Ramos (cell line): ENCODE measurements around the gene CCNY.
"Not testable (repeated sequence)": the region's sequence is repeated elsewhere in the genome, so short reads cannot be mapped to it uniquely, and the experiment has no call there.

Experiments used
- in situ Hi-C: fragments of 300-500 bp; cut with MboI; formaldehyde crosslinking; loops from one replicate; pipeline ENCODE4 v1.14.3; 2022; ENCODE audit warnings: low sequenced_read_pairs; ENCODE audit not compliant: unreplicated experiment

The CCNY gene

DNA sequence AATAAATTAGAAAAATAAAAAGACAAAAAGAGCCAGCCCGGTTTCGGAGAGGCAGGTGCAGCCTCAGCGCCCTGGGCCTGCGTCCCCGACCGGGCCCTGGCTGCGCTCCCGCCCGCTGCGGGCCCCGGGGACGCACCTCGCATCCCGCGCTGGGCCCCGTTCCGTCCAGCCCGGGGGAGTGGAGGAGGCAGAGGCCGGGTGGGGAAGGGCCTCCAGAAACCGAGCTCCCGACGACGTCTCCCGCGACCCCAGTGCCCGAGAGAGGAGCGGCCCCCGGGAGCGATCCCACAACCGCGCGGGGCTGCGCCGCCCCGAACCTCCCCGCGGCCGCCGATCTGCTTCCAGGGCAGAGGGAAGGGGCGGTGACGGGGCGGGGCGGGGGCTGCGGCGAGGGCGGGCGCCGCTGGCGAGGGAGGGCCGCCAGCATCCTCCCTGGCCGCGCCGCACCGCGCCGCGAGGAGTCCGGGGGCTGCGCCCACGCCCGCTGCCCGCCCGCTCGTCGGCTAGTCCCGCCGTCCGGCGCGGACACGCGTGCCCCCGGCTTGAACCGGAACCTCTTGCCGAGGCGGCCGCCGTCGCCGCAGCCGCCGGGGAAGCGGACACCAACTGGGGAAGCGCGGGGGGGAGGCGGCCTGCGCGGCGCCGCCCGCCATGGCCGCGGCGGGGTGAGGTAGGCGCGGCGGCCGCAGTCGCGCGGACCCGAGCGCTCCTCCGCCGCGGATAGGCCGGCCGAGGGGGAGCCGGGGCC is at the start of gene CCNY:
Gene CCNY, plus strand, starts transcription at position 426 of the 748 bp plus-strand sequence. CDS start 545 bp downstream, outside the sequence.
- in situ Hi-C loops = no loop called here

DNA sequence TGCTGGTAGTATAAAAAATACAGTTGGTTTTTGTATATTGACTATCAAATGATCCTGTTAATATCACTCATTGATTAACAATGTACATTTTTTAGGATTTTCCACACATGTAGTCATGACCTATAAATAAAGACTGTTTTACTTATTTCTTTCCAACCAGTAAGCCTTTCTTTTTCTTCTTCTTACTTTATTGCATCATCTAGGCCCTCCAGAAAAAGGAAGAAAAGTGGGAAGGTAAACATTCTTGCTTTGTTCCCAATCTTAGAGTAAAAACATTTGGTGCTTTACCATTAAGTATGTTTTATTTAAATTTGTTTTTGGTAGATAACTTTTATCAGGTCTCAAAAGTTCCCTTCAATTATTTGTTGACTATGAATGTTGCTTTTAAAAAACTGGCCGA is 47.1 kb upstream of the CCNY start:
- in situ Hi-C loops = no loop called here

DNA sequence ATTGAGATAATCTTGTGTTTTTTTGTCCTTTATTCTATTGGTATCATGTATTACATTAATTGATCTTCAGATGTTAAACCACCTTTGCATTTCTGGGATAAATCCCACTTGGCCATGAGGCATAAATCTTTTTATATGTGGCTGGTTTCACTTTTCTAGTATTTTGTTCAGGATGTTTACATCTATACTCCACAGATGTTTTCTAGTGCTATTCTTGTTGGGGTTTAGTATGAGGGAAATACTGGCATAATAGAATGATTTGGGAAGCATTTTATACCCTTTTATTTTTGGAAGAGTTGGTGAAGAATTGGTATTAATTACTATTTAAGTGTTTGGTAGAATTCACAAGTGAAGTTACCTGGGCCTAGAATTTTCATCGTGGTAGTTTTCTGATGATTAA is 41.8 kb upstream of the CCNY start:
- in situ Hi-C loops = no loop called here

DNA sequence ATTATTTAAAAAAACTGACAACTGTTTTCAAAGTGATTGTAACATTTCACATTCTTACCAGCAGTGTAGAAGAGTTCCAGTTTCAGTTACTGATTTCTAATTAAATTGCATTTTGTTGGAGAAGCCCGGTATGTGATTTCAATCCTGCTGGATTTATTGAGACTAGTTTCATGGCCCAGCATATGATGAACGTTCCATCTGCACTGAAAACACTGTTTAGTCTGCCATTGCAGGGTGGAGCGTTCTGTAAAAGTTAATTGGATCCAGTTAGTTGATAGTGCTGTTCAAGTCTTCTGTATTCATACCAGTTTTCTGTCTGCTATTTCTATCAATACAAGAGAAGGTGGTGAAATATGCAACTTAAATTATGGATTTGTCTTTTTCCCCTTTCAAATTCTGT is 37.3 kb upstream of the CCNY start:
- in situ Hi-C loops = no loop called here

DNA sequence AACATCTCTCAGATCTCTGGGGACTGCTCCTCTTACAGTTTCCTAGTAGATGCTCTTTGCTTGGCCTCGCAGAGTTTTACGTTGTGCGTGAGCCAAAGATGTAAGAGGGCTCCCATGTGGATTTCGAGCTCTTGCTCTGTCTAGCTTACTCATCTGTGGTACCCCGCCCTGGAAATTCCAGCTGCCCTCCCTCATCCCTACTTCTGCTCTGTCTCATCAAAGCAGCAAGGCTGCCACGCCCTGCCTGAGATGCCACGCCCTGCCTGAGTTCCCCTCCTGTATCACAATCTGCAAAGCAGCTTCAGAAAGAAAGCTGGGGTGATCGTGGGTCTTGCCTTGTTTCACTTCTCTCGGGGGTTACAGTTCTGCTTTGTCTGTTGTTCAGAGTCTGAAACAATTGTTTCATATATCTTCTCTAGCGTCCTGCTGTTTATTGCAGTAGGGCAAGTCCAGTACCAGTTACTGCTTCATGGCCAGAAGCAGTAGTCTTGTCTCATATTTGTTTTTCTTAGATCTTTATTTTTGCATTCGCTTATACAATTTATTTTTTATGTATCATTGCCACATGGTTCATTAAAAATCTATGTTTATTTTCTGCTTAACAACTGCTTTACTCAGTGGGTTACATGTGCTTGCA is 36.1 kb upstream of the CCNY start:
- in situ Hi-C loops = no loop called here

DNA sequence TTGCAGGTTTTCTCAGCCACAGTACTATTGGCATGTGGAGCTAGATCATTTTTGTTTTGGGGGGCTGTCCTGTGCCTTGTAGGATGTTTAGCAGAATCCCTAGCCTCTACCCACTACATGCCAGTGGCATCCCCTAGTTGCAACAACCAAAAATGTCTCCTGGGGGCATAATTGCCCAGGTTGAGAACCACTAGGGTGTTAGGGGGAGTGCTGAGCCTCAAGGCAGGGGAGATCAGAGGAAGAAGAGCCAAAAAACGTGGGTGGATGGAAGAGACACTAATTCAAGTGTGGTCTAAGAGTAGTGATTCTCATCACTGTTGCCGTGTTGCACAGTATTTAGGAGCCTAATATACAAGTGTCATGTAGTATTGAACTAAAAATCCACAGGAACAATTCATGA is 31.7 kb upstream of the CCNY start:
- in situ Hi-C loops = no loop called here

DNA sequence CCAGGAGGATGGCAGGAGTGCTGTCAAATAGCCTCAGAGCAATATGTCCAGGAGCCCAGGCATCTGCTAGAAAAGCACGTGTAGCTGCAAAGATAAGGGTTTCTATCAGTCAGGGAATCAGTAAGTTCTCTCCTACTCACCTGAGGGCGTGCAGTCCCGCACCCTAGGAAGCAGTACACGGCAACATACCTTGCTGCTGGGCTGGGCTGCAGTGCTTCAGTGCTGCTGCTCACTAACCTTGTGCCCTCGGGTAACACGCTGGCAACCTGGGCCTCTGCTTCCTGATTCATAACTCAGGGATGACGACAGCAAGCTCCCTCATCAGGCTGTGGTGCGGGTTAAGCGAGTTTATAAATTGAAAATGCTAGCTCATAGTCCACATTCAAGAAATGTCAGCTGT is 29.5 kb upstream of the CCNY start:
- in situ Hi-C loops = no loop called here

DNA sequence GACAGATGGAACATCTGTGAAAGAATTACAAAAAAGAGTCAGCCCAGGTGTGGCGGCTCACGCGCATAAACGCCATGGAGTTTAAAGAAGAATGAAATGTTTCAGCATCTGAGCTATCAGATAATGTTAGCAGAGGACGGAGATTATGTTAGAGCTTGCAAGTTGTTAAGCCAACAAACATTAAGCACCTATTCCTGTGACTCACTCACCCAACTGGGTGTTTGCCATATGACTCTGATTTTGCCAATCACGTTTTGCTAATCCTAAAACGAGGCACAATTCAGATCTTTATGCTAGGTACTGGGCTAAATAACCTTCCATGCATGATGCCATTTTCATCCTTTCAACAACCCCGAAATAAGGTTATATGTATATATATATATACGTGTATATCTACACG is 29.0 kb upstream of the CCNY start:
- in situ Hi-C loops = no loop called here

DNA sequence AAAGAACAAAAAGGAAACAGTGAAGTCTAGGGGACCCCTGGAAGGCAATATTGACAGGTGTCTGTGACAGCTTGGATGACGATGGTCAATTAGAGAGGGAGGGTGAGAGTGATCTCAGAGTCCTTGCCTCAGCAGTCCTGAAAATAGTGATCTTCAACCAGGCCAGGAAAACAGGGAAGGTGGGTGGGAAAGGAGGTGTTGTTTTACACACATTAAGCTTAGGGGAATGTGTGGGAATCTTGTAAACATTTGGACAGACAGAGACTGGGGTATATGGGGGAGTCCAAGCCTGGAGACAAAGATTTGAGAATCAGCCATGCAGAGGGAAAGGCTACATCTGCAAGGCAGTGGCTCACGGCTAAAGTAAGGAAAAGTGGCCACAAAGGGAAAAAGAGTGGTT is 27.5 kb upstream of the CCNY start:
- in situ Hi-C loops = no loop called here

DNA sequence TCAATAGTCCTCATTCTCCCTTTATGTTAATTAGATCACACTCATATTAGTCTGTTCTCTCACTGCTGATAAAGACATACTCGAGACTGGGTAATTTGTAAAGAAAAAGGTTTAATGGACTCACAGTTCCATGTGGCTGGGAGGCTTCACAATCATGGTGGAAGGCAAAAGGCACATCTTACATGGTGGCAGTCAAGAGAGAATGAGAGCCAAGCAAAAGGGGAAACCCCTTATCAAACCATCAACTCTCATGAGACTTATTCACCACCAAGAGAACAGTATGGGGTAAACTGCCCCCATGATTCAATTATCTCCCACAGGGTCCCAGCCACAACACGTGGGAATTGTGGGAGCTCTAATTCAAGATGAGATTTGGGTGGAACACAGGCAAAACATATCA is 22.2 kb upstream of the CCNY start:
- in situ Hi-C loops = not testable (repeated sequence)

DNA sequence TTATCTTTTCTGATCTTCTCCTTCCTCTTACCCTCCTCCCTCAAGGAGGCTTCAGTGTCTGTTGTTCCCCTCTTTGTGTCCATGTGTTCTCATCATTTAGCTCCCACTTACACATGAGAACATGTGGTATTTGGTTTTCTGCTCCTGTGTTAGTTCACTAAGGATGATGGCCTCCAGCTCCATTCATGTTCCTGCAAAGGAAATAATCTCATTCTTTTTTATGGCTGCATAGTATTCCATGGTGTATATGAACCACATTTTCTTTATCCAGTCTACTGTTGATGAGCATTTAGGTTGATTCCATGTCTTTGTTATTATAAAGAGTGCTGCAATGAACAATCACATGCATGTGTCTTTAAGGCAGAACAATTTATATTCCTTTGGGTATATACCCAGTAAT is 21.1 kb upstream of the CCNY start:
- in situ Hi-C loops = not testable (repeated sequence)

DNA sequence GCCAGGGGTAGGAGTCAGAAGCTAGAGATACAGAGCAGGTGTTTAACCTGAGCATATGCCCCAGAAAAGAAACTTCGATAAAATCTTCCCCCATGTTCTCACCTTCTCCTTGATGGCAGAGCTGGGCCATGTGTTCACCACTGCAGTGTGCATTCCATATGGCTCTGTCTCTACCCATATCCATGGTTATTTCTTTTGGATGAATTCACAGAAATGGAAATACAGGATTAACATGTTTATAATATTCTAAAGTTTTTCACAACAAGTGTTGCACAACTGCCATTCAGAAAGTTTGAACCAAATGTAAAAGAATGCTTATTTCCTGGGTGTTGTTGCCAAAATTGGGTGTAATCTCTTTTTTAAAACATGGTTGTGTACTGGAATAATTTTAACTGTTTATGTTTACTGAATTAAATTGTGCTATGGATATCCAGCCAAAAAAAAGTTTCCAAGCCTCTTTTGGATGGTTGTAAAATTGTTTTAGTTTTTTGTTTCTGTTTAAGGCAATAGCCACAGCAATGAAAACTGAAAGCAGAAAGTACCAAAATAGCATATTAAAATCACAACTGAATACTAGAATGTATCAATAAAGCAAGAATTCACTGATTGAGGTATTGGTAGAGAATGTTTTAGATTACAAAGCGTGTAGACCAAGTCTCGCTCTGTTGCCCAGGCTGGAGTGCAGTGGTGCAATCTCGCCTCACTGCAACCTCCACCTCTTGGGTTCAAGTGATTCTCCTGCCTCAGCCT is 19.9 kb upstream of the CCNY start:
- in situ Hi-C loops = no loop called here

DNA sequence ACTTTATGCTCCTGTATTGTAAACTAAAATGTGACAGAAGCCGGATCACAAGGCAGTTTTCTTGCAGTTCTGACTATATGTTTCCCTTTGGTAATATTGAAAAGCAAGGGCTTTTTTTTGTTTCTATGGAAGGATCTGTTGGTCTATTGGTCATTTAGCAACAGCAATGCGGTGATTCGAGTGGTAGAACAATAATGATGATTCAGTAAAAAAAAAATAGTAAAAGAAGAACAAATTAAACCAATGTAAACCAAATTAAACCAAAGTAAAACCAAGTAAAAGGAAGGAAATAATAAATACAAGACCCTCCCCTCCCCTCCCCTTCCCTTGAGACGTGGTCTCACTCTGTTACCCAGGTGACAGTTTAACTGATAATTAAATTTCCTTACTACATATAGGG is 17.8 kb upstream of the CCNY start:
- in situ Hi-C loops = no loop called here

DNA sequence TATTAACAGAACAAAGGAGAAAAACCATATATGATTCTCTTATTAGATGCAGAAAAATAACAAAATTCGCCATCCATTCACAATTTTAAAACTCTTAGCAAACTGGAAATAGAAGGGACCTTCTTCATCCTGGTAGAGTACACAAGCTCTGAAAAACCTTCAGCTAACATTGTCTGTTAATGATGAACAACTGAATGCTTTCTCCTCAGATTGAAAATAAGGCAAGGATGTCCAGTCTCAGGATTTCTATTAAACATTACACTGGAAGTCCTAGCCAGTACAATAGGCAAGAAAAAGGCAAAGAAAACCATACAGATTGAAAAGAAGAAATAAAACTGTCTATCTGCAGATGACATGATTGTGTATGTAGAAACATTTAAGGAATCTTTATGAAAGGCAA is 16.0 kb upstream of the CCNY start:
- in situ Hi-C loops = no loop called here

DNA sequence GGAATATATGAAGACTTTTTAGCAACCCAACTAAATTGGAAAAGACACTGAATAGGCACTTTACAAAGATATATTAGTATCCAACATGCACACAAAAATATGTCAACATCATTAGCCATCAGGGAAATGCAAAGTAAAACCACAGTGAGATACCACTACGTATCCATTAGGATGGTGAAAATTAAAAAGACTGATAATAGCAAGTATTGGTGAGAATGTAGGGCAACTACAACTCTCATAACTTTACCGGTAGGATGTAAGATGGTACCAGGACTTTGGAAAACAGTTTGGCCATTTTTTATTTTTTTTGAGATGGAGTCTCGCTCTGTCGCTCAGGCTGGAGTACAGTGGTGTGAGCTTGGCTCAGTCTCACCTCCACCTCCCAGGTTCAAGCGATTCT is 13.7 kb upstream of the CCNY start:
- in situ Hi-C loops = no loop called here

DNA sequence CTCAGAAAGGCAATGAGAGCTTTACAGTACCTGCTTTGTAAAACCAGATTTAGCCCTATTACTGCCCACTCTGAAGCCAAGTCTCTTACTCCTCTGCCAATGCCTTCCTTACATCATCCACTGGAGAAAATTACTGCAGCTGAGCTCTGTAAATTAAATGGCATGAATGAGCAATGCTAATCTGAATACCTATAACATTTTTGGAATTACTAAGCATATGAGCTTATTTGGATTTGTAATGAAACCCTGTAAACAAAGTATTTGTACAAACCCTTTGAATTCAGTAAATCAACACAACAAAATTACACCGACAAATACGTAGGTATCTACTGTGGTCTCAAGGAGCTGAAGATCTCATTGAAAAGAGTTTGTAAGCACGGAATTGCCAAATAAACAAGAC is 12.1 kb upstream of the CCNY start:
- in situ Hi-C loops = no loop called here

DNA sequence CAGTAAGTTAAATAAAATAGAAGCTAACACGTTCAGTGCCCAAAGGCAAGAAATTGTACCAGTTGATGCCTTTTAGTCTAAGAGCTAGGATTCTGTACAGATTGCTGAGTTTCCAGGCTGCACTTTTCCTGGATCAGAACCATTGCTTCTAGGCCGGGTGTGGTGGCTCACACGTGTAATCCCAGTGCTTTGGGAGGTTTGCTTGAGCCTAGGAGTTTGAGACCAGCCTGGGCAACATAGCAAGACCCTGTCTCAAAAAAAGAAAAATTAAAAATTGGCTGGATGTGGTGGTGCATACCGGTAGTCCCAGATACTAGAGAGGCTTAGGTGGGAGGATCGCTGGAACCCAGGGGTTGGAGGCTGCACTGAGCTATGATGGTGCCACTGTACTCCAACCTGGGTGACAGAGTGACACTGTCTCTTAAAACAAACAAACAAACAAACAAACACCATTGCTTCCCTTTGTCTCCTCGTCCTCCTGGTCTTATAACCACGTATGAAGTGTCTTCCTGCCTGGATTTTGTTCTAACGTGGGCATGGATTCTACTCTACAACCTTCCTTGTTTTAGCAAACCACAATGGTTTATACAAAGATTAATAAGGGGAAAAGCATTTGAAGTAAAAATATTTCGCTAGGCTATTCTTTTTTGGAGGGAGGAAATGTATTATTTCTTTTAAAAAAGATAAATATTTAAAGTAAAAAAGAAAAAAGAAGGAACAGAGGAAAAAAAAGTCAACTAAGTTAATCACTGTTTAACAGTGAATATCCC is 9.7 kb upstream of the CCNY start:
- in situ Hi-C loops = no loop called here

DNA sequence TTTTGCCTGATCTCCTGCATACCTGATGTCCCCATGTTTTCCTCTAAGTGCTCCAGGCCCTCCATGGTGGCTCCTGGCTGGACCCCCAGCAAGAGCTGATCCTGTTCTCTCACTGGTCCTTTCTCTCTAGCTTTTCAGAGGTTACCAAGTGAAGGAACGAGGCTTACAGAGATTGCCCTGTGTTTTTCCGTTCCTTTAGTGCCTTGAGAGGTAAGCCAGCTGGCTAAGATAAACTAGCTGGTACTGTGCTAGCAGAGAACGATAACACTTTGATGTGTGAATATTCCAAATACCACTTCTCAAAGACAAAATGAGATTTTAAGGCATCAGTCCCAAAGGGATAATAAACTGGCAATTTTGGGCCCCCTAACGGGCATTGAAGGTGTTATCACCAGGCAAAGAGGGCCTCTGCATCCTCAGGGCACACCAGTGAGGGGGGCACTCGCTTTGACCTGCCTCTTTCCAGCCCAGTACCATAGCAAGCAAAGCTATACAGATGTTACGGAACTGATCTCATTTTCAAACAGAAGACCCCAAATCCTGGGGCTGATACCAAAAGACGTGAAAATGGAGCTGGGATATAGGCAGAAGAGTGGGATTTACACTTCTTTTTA is 8.4 kb upstream of the CCNY start:
- in situ Hi-C loops = no loop called here

DNA sequence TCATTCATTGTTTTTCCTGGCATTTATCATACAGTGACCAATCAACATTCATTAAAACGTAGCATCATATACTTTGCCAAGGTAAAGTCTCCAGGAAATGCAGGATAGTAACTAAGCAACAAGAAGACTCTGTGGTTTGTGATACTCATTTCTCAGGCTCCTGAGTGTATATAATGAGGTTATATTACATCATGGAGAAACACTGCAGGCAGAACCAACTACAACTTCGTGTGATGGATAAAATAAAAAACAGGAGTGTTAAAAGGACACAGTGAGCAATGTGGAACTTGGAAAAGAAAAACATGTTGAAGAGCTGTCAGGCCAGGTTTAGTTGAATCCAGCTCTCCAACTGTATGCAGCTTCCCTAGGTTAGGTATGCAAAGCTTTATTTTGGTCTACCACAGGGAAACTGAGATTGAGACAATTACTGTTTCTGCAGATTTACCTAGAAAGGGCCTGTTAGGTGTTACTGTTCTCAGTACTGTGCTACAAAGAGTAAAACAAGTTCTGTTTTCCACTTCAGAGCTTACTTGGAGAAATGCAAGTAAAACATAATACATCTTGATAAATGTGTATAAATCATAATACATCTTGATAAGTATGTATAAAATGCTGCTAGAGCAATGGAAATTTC is 7.8 kb upstream of the CCNY start:
- in situ Hi-C loops = no loop called here

DNA sequence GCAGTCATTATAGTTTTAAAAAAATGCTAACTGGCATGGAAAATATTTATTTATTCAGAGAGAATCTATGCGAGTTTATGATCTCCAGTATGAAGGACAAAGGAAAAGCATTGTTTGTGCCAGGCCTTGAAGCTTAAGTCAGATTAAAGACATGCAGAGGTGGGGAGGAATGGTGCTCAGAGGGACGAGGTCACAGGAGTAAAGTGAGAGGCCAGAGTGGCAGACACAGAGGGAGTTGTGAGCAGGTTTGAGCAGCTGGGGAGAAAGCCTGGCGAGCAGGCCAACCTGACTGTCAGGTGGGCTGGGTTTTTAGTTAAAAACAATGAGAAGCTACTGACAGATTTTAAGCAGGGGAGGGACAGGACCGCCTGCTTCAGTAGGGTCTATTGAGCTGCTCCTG is 6.8 kb upstream of the CCNY start:
- in situ Hi-C loops = no loop called here
